Stomach (tissue), 4 donors: ENCODE results near the gene PHLDB1.

Source experiments
- CTCF ChIP-seq, 7 experiments: fragments of 450-650 bp in 4 of 7; fragments of 200-600 bp in 3 of 7; sonication (generic) in 3 of 7; IDR thresholded peaks; one replicate each; pipeline ENCODE4 v1.5.1; 2016 to 2019; ENCODE audit warnings: antibody characterized with exemption in 7 of 7, control low read depth in 2 of 7, mild to moderate bottlenecking in 1 of 7
- EP300 ChIP-seq: sonication (generic); formaldehyde crosslinking; IDR thresholded peaks from one replicate; pipeline ENCODE4 v1.6.1; 2017; ENCODE audit warnings: antibody characterized with exemption
- POLR2A ChIP-seq, 4 donors: fragments of 450-650 bp; IDR thresholded peaks; one replicate each; pipeline ENCODE4 v1.6.1; 2016; ENCODE audit warnings: antibody characterized with exemption in 4 of 4, control low read depth in 2 of 4, mild to moderate bottlenecking in 1 of 4, moderate library complexity in 1 of 4
- POLR2AphosphoS5 ChIP-seq, 3 donors: sonication (generic); formaldehyde crosslinking; IDR thresholded peaks; one replicate each; pipeline ENCODE4 v1.6.1; 2016; ENCODE audit warnings: antibody characterized with exemption in 3 of 3

GRCh38 chr11:118572061-118572980 lies 35.1 kb upstream of the PHLDB1 start, which contains the start of gene ARCN1:
- TF ChIP-seq CTCF (IDR thresholded peaks at IDR 0.05) (no peak), POLR2A (IDR thresholded peaks at IDR 0.05) (no peak), POLR2AphosphoS5 (IDR thresholded peaks at IDR 0.05) (peak in 2 of 3 donors; percentile 76 to 82), EP300 (no peak)
